Mesenteric fat pad (tissue), 1 donor: ENCODE results near the gene CBX1. TPM values are rescaled to one million over a fixed set of nuclear protein-coding genes. Genes with fewer than 3 reads are reported as not detected.
"Not testable (repeated sequence)": the region's sequence is repeated elsewhere in the genome, so short reads cannot be mapped to it uniquely, and the experiment has no call there.

Experiments
- DNase-seq: peaks from one replicate; pipeline ENCODE4 v3.0.0-alpha.2; 2020; ENCODE audit warnings: low spot score
- total RNA-seq: library from RNA; stranded (reverse); fragmentation: NEBNext Ultra II Directional; extraction: Animal tissue kit (Norgen Biotek cat#: 25700); gene quantifications from one replicate; pipeline ENCODE4 v1.2.1, GENCODE V29; 2021
- donor health status: DM: yes; HTN: yes; CAD: no.

The CBX1 gene
- total RNA-seq, 1 donor from 2014 or later: 34.0 TPM

- peak; percentile 47 for DNase-seq
Measured at GRCh38 chr17:48053758-48054237, 47.5 kb downstream of the CBX1 start.

GRCh38 chr17:48052956-48053757 is 48.1 kb downstream of the CBX1 start:
- DNase-seq: peak; percentile 88

GRCh38 chr17:48051706-48052486 is 49.4 kb downstream of the CBX1 start:
- peak; percentile 86 for DNase-seq

DNA sequence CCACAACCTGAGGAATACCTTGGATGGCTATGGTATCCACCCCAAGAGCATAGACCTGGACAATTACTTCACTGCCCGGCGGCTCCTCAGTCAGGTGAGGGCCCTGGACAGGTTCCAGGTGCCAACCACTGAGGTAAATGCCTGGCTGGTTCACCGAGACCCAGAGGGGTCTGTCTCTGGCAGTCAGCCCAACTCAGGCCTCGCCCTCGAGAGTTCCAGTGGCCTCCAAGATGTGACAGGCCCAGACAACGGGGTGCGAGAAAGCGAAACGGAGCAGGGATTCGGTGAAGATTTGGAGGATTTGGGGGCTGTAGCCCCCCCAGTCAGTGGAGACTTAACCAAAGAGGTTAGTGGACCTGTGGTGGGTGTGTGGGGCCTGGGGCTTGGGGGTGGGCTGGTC is 50.0 kb downstream of the CBX1 start:
- peak; percentile 83 for DNase-seq

GRCh38 chr17:48048384-48049126 is 52.7 kb downstream of the CBX1 start:
- DNase-seq: peak; percentile 97

DNA sequence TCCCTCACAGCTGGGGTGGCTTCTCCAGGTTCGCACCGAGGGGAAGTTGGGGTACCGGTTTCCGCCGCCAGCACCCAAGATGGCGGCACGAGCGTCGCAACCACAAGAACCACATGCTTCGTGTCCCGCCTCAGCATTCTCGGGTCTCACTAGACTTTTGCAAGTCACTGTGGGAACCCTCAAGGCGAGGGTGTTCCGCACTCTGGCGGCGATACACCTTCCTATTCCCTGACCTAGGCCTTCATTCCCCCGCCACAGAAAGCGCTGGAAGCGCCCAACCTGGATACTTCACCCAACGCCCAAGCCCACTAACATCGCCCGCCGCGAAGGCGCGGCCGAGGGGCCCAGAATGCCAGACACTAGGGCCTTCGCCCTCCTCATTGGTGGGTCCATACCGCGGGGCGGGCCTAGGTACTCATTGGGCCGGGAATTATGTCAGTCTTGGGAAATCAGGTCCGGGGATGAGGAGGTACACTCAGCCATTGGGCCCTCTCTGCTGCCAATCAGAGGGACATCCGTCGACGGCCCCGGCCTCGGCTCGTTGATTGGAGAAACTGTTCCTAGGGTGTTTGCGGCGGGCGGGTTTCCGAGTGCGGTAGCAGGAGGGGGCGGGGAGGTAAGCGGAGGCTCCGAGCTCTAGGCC is 53.4 kb downstream of the CBX1 start, which contains the start of gene NFE2L1:
TSS of gene NFE2L1 (plus strand) at position 619 of the 643 bp plus-strand sequence. CDS start 2,760 bp downstream, outside the sequence.
- peak; percentile 99 for DNase-seq

GRCh38 chr17:48047113-48047740 is 54.1 kb downstream of the CBX1 start:
- peak; percentile 30 for DNase-seq

DNA sequence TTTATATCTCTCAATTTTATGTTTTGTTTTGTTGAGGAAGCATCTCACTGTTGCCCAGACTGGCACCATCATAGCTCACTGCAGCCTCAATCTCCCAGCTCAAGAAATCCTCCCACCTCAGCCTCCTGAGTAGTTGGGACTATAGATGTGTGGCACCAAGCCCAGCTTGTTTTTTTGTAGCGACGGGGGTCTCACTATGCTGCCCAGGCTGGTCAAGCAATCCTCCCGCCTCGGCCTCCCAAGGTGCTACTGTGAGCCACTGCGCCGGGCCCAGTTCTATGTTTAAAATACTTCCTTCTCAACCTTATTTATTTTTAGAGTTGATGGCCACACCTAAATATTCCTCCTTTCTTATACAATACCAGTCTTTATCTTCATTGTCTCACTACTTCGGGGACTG is 55.0 kb downstream of the CBX1 start:
- peak; percentile 24 for DNase-seq

DNA sequence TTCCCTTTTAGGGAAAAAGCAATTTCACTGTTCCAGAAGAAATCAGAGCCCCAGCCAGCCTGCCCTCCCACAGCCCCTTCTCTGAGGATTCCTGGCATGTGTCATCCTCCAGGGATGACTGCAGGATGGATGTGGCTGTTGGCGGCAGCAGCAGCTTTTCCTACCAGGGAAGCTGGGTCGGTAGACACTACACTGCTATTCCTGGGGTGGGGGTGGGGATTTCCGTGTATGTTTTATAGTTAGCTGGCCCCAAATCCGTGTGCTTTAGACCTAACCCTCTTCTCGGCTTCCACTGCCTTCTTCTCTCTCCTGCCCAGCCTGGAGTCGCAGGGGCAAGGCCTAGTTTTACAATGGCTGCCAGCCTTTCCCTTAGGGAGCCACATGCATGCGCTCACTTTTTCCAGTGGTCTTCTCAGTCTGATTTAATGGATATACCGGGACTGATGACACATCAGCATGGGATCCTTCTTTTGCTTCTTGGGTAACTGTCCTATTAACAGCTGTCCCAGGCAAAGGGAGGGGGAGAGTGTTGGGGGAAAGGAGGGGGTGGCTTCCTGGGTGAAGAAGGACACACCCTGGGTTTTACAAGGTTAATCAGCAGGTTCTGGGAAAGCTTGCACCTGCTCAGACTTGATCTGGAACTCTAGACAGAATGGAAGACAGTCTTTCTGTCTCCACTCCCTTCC is 55.8 kb downstream of the CBX1 start:
- peak; percentile 45 for DNase-seq

DNA sequence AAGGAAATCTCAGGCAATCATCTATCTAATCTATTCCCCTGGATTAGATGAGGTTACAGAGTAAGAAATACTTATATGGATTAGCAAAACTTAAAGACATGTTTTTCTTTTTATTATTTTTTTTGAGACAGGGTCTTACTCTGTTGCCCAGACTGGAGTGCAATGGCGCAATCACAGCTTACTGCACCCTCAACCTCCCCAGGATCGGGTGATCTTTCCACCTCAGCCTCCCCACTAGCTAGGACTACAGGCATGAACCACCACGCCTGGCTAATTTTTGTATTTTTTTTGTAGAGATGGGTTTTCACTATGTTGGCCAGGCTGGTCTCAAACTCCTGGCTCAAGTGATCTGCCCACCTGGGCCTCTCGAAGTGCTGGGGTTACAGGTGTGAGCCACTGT is 56.4 kb downstream of the CBX1 start:
- DNase-seq: peak; percentile 16

DNA sequence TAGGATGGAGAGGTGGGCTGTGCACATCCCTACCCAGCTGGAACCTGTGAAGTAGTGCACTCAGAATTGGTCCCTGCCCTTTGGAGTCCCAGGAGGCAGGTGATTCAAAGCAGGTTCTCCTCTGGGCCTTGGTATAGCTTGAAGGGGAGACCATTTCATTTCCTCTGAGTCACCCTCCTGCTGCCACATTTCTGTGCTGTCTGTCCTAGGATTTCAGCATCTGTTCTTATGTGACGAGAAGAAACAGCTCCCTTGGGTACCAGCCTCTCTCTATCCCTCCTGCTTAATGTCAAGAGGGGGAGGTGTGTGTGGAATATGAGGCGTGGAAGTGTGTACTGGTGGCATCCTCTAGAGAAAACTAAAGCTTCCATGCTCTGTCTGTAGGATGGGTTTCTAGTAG is 58.1 kb downstream of the CBX1 start:
- DNase-seq: no peak

GRCh38 chr17:48038687-48039086 is 62.6 kb downstream of the CBX1 start:
- DNase-seq: no peak

DNA sequence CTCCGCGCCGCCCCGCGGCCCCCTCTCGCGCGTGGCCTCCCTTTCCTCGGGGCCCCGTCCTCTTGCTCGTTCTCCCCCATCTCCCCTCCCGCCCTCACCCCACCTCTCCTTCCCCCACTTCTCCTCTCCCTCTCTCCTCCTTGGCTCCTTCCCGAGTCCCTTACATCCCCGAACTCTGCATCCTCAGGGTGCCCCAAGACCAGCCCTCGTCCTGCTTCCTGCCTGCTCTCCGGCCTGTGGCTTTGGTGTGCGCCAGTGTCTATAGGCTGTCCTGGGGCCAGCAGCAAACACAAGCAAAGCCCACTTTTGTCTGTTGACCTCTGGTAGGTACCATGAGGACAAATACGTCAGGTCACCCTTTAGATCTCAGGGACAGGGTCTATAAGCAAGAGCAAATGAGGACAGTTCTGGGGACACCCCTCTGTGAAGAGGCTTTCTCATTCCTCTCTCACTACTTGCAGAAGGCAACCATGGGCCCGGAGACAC is 63.4 kb downstream of the CBX1 start:
- DNase-seq: no peak

DNA sequence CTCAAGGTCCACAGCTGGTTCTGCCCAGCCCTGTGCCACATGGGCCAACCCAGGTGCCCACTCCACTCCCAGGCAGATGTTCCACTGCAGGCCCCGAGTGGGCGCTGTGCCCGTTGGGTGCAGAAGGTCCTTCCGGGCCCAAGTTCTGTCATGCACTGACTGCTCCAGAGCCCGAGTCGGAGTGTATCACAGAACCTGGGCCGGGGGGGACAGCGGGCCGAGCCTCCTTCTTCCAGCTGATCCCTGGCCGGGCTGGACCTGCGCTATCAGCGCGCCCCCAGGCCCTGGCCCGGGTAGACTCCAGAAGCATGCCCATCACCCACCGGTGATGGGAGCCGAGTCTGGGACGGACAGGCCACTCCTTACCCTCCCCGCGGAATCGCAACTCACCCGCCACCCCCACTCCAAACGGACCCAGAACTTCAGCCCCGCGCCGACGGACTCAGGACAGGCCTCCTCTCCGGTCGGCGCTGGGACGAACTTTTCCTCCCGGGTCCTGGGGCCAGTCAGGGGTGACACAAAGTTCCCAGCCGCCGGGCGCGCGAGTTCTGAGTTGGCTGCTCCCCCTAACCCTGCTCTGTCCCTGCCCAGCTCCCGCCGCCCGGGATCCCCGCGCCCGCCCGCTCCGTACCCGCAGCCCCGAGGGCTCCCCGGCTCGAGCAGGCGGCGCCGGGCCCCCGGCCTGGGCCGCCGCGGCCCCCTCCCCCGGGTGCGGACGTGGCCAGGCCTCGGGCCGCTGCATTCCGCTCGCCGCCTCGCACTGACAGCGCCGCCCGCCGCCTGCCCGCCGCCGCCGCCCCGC is 64.0 kb downstream of the CBX1 start, which contains the start of gene COPZ2:
TSS of gene COPZ2 (minus strand) at position 762 of the 802 bp plus-strand sequence. CDS start at position 742, 20 bp downstream.
- DNase-seq: no peak

DNA sequence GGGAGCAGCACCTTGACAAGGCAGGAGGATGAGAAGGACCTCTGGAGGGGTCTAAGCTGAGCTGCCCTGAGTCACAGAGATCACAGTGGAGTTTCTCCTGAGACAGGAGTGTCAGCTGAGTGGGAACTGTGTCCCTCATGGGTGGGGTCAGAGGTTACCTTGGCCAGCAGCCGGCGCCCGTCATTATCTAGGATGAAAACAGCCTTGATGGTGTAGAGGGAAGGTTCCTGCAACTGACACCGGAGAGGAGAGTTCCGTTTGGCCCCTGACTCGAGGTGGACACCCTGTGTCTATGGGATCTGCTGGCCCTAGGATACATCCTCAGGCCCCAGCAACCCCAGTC is 64.6 kb downstream of the CBX1 start:
- DNase-seq: no peak

DNA sequence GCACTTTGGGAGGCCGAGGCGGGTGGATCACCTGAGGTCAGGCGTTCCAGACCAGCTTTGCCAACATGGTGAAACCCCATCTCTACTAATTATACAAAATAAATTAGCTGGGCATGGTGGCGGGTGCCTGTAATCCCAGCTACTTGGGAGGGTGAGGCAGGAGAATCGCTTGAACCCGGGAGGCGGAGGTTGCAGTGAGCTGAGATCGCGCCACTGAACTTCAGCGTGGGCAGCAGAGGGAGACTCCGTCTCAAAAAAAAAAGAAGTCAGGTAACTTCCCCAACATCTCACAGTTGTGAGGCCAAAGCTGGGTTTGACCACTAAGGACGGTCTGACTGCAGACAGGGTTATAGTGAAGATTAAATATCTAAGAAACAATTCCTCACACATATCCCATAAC is 66.5 kb downstream of the CBX1 start:
- not testable (repeated sequence) for DNase-seq

DNA sequence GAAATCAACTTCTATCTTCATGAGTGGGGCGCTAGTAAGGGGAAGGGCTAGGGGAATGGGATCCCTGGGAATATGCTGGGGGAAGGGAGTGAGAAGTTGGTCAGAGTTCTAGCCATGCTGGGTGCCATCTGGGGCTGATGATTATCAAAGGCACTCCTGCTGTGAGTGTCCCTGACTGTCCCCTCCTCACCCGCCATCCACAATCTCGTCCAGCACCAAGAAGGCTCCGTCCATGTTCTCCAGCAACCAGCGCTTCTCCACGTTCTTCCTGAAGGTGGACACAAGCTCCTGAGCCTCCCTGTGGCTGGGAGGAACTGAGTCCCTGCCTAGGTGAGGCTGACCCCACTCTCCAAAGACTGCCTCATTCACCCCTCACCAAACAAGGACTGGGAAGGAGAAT is 69.3 kb downstream of the CBX1 start:
- DNase-seq: peak; percentile 22

- DNase-seq: peak; percentile 49
Measured at GRCh38 chr17:48030531-48030930, 70.7 kb downstream of the CBX1 start.

DNA sequence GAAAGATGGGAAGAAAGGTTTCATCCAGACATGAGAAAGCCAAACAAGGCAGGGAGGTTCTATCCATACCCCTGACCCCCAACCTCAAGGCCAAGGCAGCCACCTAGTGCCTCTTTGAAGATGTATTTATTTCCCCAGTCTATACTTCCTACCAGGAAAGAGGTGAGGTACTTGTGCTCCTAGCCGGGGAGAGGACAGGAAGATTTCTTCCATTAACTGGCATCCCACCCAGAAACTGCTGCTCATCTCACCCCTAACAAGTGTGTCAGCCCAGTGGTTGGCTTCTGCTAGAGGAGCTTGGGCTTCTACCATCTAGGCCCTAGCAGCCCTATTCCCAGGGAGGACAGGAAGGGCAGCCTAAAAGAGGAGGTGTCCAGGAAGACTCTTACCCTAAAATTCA is 72.5 kb downstream of the CBX1 start:
- peak; percentile 20 for DNase-seq
